HepG2 (cell line): ENCODE measurements around the gene MAPK11. TPM values are rescaled to one million over a fixed set of nuclear protein-coding genes. Genes with fewer than 3 reads are reported as not detected.

Experiments used
- AKAP8 ChIP-seq: sonication (generic); formaldehyde crosslinking; IDR thresholded peaks from 2 replicates; pipeline ENCODE4 v1.5.1; 2020; ENCODE audit warnings: mild to moderate bottlenecking, missing genetic modification reagents
- ARID5B ChIP-seq: IDR thresholded peaks from 2 replicates; pipeline ENCODE4 v1.4.0; 2020; ENCODE audit warnings: mild to moderate bottlenecking, missing genetic modification reagents
- CREB1 ChIP-seq, 2 experiments: fragments of 450-650 bp in 1 of 2; IDR thresholded peaks; 2 replicates each; pipeline ENCODE4 v1.6.1; 2016 to 2017; ENCODE audit warnings: control low read depth in 1 of 2, mild to moderate bottlenecking in 1 of 2, missing compliant biosample characterization in 1 of 2, missing genetic modification characterization in 1 of 2
- NFAT5 ChIP-seq: sonication (generic); formaldehyde crosslinking; IDR thresholded peaks from 2 replicates; pipeline ENCODE4 v1.4.0; 2020; ENCODE audit warnings: missing genetic modification reagents
- NFE2L2 ChIP-seq: fragments of 150-350 bp; IDR thresholded peaks from 2 replicates; pipeline ENCODE4 v1.6.1; 2014; ENCODE audit warnings: low read length
- REST ChIP-seq, 2 experiments: IDR thresholded peaks; 2 replicates each; pipeline ENCODE4 v1.6.1; 2011 to 2012; ENCODE audit warnings: low read length in 2 of 2, borderline replicate concordance in 1 of 2, low read depth in 1 of 2, mild to moderate bottlenecking in 1 of 2, moderate library complexity in 1 of 2
- SNRNP70 ChIP-seq: fragments of 200-400 bp; formaldehyde crosslinking; IDR thresholded peaks from 2 replicates; pipeline ENCODE4 v1.6.1; 2017; ENCODE audit warnings: mild to moderate bottlenecking, low read depth, low read length, moderate library complexity
- SRY ChIP-seq: sonication (generic); formaldehyde crosslinking; IDR thresholded peaks from 2 replicates; pipeline ENCODE4 v1.8.0; 2022; ENCODE audit warnings: mild to moderate bottlenecking, missing genetic modification reagents
- ZFY ChIP-seq: sonication (generic); formaldehyde crosslinking; IDR thresholded peaks from 2 replicates; pipeline ENCODE4 v1.4.0; 2020; ENCODE audit warnings: missing genetic modification reagents
- ZNF280D ChIP-seq: sonication (generic); formaldehyde crosslinking; IDR thresholded peaks from 2 replicates; pipeline ENCODE4 v1.5.1; 2020; ENCODE audit warnings: mild to moderate bottlenecking, missing genetic modification reagents
- ZNF83 ChIP-seq: sonication (generic); formaldehyde crosslinking; IDR thresholded peaks from 2 replicates; pipeline ENCODE4 v1.4.0; 2020; ENCODE audit warnings: missing genetic modification reagents, mild to moderate bottlenecking, borderline replicate concordance
- polyA plus RNA-seq, 8 experiments: library from polyadenylated mRNA; depleted of rRNA in 3 of 8; stranded (reverse) in 7 of 8; unstranded in 1 of 8; fragments of >200 nt; fragmentation: Illumina TruSeq in 4 of 8; extraction: Trizol in 4 of 8; gene quantifications; 2 replicates each; pipeline versions ENCODE4 v1.2.1 to v1.2.3, GENCODE V29; 2011 to 2016; ENCODE audit warnings: low read depth in 4 of 8, missing spikeins in 1 of 8, mixed read lengths in 1 of 8; ENCODE audit not compliant: insufficient read depth in 1 of 8
- total RNA-seq, 5 experiments: library from RNA; depleted of rRNA; stranded (reverse); fragments of >200 nt; fragmentation: Illumina TruSeq; extraction: Trizol; gene quantifications; 2 replicates each; pipeline ENCODE4 v1.2.3, GENCODE V29; 2016; ENCODE audit warnings: low read depth in 1 of 5

The MAPK11 gene
- total and polyA plus RNA-seq, 2 of the 13 experiments (the other 11 are each of a cell fraction or from before 2014, with no cell fraction given) = 0.15 to 0.17 TPM

GRCh38 chr22:50244420-50245213 lies 25.6 kb downstream of the MAPK11 start, which contains the start of gene TUBGCP6 (continued):
- TF ChIP-seq ARID5B (CRISPR knock-in tag) (peak; percentile 62), CREB1 (IDR thresholded peaks at IDR 0.05) (peak; percentile 99), CREB1 (CRISPR knock-in tag; IDR thresholded peaks at IDR 0.05) (peak; percentile 100), ZFY (CRISPR knock-in tag) (peak; percentile 98), ZNF83 (CRISPR knock-in tag) (no peak; the same call in 1 of the 2 replicates), REST (IDR thresholded peaks at IDR 0.05; ENCODE audit: borderline replicate concordance in 1 of 2, low read depth in 1 of 2, low read length in 2 of 2) (no peak), SRY (peak; percentile 57; the same call in 1 of the 2 replicates), NFAT5 (CRISPR knock-in tag) (no peak; the same call in 1 of the 2 replicates), SNRNP70 (no peak), AKAP8 (0 out of 2 replicates have a peak, but pooled peaks have one; percentile 72), ZNF280D (CRISPR knock-in tag) (peak; percentile 39; the same call in 1 of the 2 replicates), NFE2L2 (no peak)
